Measurements from ENCODE around the gene PABPN1L.
"Not testable (repeated sequence)": the region's sequence is repeated elsewhere in the genome, so short reads cannot be mapped to it uniquely, and the experiment has no call there.

The PABPN1L gene

GRCh38 chr16:88901718-88902337 is 35.4 kb upstream of the PABPN1L start:
- DNase-seq (ENCODE audit: low spot score) = no peak

- no peak for DNase-seq (ENCODE audit: low spot score)
These were observed 34.2 kb upstream of the PABPN1L start for GRCh38 chr16:88900662-88901052.

GRCh38 chr16:88899901-88900661 is 33.6 kb upstream of the PABPN1L start:
- DNase-seq (ENCODE audit: low spot score) = no peak

DNA sequence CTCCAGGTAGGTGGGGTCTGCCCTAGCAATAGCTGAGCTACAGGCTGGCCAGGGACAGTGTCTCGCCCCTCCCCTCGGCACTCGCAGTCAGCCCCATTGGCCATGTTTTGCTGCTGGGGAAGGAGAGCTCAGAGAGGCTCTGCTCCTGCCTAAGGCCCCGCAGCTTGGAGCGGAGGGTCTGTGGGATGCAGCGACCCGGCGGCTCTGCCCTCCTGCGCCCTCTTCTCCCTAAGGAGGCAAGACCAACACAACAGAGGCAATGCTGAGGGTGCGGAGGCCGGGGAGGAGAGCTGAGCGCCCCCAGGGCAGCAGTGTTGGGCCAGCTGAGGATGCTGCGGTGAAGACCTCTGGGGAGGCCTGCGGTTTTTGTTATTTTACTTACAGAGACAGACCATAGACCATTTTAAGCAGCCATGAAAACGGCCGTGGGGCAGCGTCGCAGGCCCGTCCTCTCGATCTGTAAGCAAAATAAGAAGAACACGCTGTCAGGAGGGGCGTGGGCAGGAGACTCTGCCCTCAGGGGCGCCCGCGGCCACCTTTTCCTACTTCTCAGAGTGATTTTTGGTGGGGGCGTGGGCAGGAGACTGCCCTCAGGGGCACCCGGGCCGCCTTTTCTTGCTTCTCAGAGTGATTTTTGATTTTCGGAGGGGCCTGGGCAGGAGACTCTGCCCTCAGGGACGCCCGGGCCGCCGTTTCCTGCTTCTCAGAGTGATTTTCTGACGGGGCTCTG is 31.4 kb upstream of the PABPN1L start:
- DNase-seq (ENCODE audit: low spot score) = no peak

DNA sequence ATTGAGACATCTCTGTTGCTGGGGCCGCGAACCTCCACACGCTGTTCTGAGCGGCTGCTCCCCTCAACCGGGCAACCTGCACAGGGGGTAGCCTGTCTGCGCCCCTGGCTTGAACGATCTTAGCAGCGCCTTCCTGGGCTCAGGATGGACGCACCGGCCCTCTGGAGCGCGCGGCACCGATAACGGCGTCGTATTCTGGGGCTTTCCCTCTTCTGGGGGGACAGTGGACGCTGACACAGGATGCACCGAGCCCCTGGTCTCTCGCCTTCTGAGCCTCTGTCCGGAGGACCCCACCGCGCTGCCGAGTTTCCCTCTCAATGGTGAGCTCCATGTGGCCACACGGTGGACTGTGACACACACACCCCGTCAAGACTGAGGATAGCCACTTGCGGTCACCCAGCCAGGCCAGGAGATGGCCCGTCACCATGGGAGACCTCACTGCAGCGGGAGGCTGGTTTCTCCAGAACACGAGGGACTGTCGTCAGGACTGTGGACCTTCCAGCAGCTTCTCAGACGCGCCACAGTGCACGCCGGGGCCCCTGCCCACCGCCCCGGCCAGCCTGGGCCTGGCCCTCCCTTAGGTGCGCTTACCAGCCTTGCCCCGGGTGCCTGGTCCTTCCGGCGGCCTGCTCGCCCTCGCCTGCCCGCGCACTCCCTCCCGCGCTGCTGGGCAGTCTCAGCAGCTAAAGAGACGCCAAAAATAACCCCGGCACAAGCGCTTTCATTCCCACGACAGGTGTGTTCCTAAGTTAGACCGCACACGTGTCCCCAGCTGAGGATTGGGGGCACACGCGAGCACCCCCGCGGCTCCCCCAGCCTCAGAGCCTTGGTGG is 30.0 kb upstream of the PABPN1L start:
- no peak for DNase-seq (ENCODE audit: low spot score)

GRCh38 chr16:88895335-88895734 is 28.9 kb upstream of the PABPN1L start:
- no peak for DNase-seq (ENCODE audit: low spot score)

DNA sequence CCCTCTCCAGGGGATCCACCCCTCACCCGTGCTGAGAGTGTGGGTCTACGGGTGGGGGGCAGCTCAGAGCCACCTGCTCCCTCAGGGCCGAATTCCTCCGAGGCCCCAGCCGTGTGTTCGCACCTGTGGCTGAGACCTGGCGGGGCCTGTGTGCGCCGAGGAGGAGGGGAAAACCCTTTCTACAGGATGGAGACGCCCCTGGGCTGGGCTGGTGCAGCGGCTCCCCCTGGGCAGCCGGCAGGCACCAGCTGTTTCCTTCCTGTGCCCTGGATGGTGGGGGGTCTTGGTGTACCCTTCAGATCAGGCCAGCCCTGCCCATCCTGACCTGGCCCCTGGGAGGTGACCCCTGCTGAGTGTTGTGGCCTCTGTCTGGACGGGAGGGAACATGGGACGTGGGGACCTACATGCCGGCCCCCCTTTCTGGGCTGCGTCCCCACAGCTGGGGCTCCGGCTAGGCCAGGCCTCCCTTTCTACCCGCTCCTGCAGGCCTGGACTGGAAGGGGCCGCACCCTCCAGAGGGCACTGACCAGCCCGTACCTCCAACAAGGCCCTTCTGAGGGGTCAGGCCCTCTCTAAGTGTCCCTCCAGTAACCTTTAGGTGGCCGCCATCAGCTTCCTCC is 28.3 kb upstream of the PABPN1L start:
- DNase-seq (ENCODE audit: low spot score) = no peak

DNA sequence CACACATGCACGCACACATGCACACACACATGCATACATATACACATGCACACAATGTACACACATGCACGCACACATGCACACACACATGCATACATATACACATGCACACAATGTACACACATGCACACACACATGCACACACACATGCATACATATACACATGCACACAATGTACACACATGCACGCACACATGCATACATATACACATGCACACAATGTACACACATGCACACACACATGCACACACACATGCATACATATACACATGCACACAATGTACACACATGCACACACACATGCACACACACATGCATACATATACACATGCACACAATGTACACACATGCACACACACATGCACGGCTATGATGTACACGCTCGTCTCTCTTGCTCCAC is 27.8 kb upstream of the PABPN1L start:
- DNase-seq (ENCODE audit: low spot score) = not testable (repeated sequence)

- no peak for DNase-seq (ENCODE audit: low spot score)
These were observed 26.9 kb upstream of the PABPN1L start for GRCh38 chr16:88893127-88893968.

DNA sequence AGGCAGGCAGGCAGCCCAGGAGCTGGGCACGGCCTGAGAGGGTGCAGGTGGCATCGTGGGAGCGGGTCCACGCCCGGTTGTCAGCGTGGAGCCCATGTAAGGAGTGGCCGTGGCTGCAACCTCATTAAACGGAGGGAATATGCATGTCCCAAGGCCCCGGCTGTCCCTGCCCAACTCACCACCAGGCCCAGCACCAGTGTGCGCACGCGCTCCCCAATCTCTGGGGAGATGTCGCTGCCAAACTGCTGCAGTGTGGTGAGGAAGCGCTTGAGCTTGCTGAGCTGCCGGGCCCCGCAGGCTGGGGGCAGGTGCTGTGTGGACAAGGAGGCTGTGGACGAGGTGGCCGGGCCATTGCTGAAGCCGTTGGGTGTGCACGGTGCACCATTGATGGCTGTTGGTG is 25.6 kb upstream of the PABPN1L start:
- no peak for DNase-seq (ENCODE audit: low spot score)

DNA sequence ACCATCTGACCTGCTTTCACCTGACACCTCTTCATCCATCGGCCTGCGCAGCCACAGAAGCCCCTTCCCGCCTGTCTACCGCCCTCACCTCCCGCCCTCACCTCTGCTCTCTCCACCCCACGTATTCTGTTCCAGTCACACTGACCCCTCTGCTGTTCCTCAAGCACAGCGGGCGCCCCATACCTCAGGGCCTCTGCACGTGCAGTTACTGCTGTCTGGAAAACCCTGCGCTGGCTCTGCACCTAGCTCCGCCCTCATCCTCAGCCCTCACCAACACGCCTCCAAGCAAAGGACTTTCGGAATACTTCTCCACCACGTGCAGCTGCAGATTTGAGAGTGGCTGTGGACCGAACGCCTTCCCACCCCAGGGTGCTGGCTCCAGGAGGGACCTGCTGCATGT is 24.6 kb upstream of the PABPN1L start:
- no peak for DNase-seq (ENCODE audit: low spot score)

DNA sequence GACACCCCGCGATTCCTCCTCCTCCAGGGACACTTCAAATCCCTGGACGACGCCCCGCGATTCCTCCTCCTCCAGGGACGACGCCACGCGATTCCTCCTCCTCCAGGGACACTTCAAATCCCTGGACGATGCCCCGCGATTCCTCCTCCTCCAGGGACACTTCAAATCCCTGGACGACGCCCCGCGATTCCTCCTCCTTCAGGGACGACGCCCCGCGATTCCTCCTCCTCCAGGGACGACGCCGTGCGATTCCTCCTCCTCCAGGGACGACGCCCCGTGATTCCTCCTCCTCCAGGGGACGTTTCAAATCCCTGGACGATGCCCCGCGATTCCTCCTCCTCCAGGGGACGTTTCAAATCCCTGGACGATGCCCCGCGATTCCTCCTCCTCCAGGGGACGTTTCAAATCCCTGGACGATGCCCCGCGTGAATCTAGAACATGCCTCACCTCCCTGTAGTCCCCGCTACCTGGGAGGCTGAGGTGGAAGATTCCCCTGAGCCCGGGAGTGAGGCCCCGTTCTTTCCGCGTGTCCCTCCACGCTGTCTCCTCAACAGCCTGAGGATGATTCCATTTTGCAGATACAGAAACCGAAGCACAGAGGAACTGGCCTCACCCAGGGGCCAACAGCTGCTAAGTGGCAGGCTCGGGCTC is 23.4 kb upstream of the PABPN1L start:
- not testable (repeated sequence) for DNase-seq (ENCODE audit: low spot score)

- no peak for DNase-seq (ENCODE audit: low spot score)
These were observed 22.3 kb upstream of the PABPN1L start for GRCh38 chr16:88888461-88889387.

GRCh38 chr16:88888057-88888456 is 21.6 kb upstream of the PABPN1L start:
- DNase-seq (ENCODE audit: low spot score) = no peak

- DNase-seq (ENCODE audit: low spot score) = no peak
These were observed 20.5 kb upstream of the PABPN1L start for GRCh38 chr16:88886845-88887521.

- DNase-seq (ENCODE audit: low spot score) = no peak
These were observed 20.0 kb upstream of the PABPN1L start for GRCh38 chr16:88886420-88886844.

GRCh38 chr16:88885693-88886280 is 19.3 kb upstream of the PABPN1L start:
- DNase-seq (ENCODE audit: low spot score) = no peak

DNA sequence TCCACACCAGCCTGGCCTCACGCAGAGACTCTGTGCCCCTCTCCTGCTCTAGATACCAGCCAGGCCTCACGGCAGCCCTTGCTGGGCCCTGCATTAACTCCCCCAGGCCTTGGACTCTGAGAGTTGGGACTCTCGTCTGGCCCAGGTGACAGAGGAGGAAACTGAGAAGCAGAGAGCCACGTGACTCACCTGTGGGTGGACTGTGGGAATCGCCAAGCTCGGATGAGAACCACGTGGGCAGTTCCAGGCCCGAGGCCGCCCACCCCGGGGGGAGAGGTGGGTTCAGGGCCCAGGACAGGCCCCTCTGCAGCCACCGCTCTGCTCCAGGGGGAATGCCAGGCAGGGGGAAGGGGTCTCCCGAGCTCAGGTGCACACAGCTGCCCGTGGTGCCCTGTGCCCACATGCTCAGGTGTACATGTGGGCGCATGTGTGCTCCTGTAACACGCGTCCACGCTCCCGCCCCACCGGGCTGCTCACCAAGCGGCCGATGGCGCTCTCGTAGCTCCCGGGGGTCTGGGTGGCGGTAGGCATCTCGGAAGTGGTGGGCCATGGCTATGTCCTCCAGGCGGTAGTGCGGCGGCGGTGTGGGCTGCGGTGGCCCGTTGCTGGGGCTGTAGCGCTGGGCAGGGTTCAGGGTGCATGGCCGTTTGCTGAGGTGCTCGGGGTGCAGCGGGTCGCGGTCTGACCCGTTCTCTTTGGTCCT is 18.3 kb upstream of the PABPN1L start:
- no peak for DNase-seq (ENCODE audit: low spot score)
